ENCODE measurements around the gene TIMM13.

Gene TIMM13

GRCh38 chr19:2451741-2452140 lies 24.4 kb upstream of the TIMM13 start:
- no peak for TF ChIP-seq CTCF (IDR thresholded peaks at IDR 0.05; ENCODE audit: low read depth, low read length)

GRCh38 chr19:2451138-2451537 lies 23.8 kb upstream of the TIMM13 start:
- TF ChIP-seq CTCF (IDR thresholded peaks at IDR 0.05; ENCODE audit: low read depth, low read length), result no peak
- no peak overlapping the region for H3K4me3 ChIP-seq (ENCODE audit: low read depth, low read length)

More at GRCh38 chr19:2451741-2452140, 24.4 kb upstream of the TIMM13 start:
- H3K4me3 ChIP-seq (ENCODE audit: low read depth, low read length), result no peak overlapping the region

GRCh38 chr19:2449019-2449418 lies 21.6 kb upstream of the TIMM13 start:
- no peak overlapping the region for H3K4me3 ChIP-seq (ENCODE audit: low read depth, low read length)
- no peak for TF ChIP-seq CTCF (IDR thresholded peaks at IDR 0.05; ENCODE audit: low read depth, low read length)

- TF ChIP-seq CTCF (IDR thresholded peaks at IDR 0.05; ENCODE audit: low read depth, low read length), result no peak
These were observed 19.0 kb upstream of the TIMM13 start for GRCh38 chr19:2446381-2446780.

GRCh38 chr19:2444251-2445002 lies 17.0 kb upstream of the TIMM13 start:
- no peak for TF ChIP-seq CTCF (IDR thresholded peaks at IDR 0.05; ENCODE audit: low read depth, low read length)
- H3K4me3 ChIP-seq (ENCODE audit: low read depth, low read length), result no peak overlapping the region

More at GRCh38 chr19:2446381-2446780, 19.0 kb upstream of the TIMM13 start:
- H3K4me3 ChIP-seq (ENCODE audit: low read depth, low read length), result no peak overlapping the region

- no peak overlapping the region for H3K4me3 ChIP-seq (ENCODE audit: low read depth, low read length)
These were observed 16.4 kb upstream of the TIMM13 start for GRCh38 chr19:2443785-2444182.

More at GRCh38 chr19:2443785-2444182, 16.4 kb upstream of the TIMM13 start:
- TF ChIP-seq CTCF (IDR thresholded peaks at IDR 0.05; ENCODE audit: low read depth, low read length), result no peak
